HEK293 (cell line): Measurements from ENCODE around the gene LRP1.

ENCODE experiments used
- CTCF ChIA-PET: fragments of 350-600 bp; formaldehyde crosslinking; extraction: SDS; loops from one replicate; lab custom pipeline; 2021; ENCODE audit warnings: antibody characterized with exemption; lab: Yijun Ruan, JAX
- POLR2A ChIA-PET: fragments of 300-600 bp; formaldehyde crosslinking; extraction: SDS; loops from one replicate; lab custom pipeline; 2020; ENCODE audit warnings: antibody characterized with exemption, inconsistent platforms; lab: Yijun Ruan, JAX
- H3K27ac ChIP-seq: fragments of 200-500 bp; sonication (Bioruptor generic); 2 replicates; pipeline ENCODE4 v1.5.1; 2014; ENCODE audit warnings: low read depth, low read length, control low read depth, inconsistent platforms; ENCODE audit errors: extremely low read depth
- H3K36me3 ChIP-seq, 2 experiments: fragments of 200-500 bp in 1 of 2; sonication (Bioruptor generic) in 1 of 2; 1 replicate in 1 of 2; 2 replicates in 1 of 2; pipeline ENCODE4 v1.5.1; 2014 to 2017; ENCODE audit warnings: inconsistent platforms in 2 of 2, low read length in 2 of 2; ENCODE audit not compliant: control insufficient read depth in 2 of 2, insufficient read depth in 1 of 2
- H3K4me1 ChIP-seq: fragments of 200-500 bp; sonication (Bioruptor generic); 2 replicates; pipeline ENCODE4 v1.5.1; 2014; ENCODE audit warnings: mild to moderate bottlenecking, low read length, inconsistent platforms; ENCODE audit not compliant: control insufficient read depth, insufficient read depth
- H3K4me3 ChIP-seq: 2 replicates; pipeline ENCODE4 v1.5.1; 2011; ENCODE audit warnings: low read depth, mild to moderate bottlenecking, control low read depth, low read length, moderate library complexity
- H3K9me3 ChIP-seq: fragments of 200-500 bp; sonication (Bioruptor generic); 2 replicates; pipeline ENCODE4 v1.5.1; 2014; ENCODE audit warnings: low read depth, low read length, inconsistent platforms; ENCODE audit not compliant: control insufficient read depth, insufficient read depth
- EGR2 ChIP-seq: fragments of 450-650 bp; formaldehyde crosslinking; IDR thresholded peaks from 2 replicates; pipeline ENCODE4 v1.5.1; 2016; ENCODE audit warnings: low read depth, missing biosample characterization, missing genetic modification characterization
- GLIS1 ChIP-seq: fragments of 450-650 bp; formaldehyde crosslinking; IDR thresholded peaks from 2 replicates; pipeline ENCODE4 v1.5.1; 2016; ENCODE audit warnings: missing biosample characterization, missing genetic modification characterization
- GLIS2 ChIP-seq: fragments of 450-650 bp; formaldehyde crosslinking; IDR thresholded peaks from 2 replicates; pipeline ENCODE4 v1.5.1; 2016; ENCODE audit warnings: missing biosample characterization, missing genetic modification characterization
- IKZF3 ChIP-seq: fragments of 450-650 bp; IDR thresholded peaks from 2 replicates; pipeline ENCODE4 v1.5.0; 2018; ENCODE audit warnings: missing biosample characterization, mild to moderate bottlenecking, missing genetic modification characterization, moderate library complexity
- KLF16 ChIP-seq: fragments of 450-650 bp; formaldehyde crosslinking; IDR thresholded peaks from 2 replicates; pipeline ENCODE4 v1.5.1; 2017; ENCODE audit warnings: missing biosample characterization, missing genetic modification characterization
- KLF8 ChIP-seq: fragments of 450-650 bp; formaldehyde crosslinking; IDR thresholded peaks from 2 replicates; pipeline ENCODE4 v1.5.1; 2016; ENCODE audit warnings: missing biosample characterization, missing genetic modification characterization
- YY2 ChIP-seq: fragments of 450-650 bp; formaldehyde crosslinking; IDR thresholded peaks from 2 replicates; pipeline ENCODE4 v1.5.1; 2016; ENCODE audit warnings: missing biosample characterization, missing genetic modification characterization
- ZBTB1 ChIP-seq: fragments of 450-650 bp; formaldehyde crosslinking; IDR thresholded peaks from 2 replicates; pipeline ENCODE4 v1.5.1; 2016; ENCODE audit warnings: missing biosample characterization, missing genetic modification characterization
- ZEB2 ChIP-seq: fragments of 450-650 bp; formaldehyde crosslinking; IDR thresholded peaks from 2 replicates; pipeline ENCODE4 v1.5.1; 2016; ENCODE audit warnings: missing biosample characterization, missing genetic modification characterization
- ZNF24 ChIP-seq: fragments of 450-650 bp; formaldehyde crosslinking; IDR thresholded peaks from 2 replicates; pipeline ENCODE4 v1.5.1; 2016; ENCODE audit warnings: missing biosample characterization, missing genetic modification characterization
- ZNF423 ChIP-seq: fragments of 450-650 bp; formaldehyde crosslinking; IDR thresholded peaks from 2 replicates; pipeline ENCODE4 v1.5.1; 2016; ENCODE audit warnings: missing biosample characterization, missing genetic modification characterization
- ZNF48 ChIP-seq: fragments of 450-650 bp; formaldehyde crosslinking; IDR thresholded peaks from 2 replicates; pipeline ENCODE4 v1.5.1; 2016; ENCODE audit warnings: missing biosample characterization, missing genetic modification characterization
- ZNF501 ChIP-seq: fragments of 450-650 bp; formaldehyde crosslinking; IDR thresholded peaks from 2 replicates; pipeline ENCODE4 v1.5.1; 2016; ENCODE audit warnings: missing biosample characterization, missing genetic modification characterization
- ZNF549 ChIP-seq: fragments of 450-650 bp; IDR thresholded peaks from 2 replicates; pipeline ENCODE4 v1.5.1; 2018; ENCODE audit warnings: missing biosample characterization, missing genetic modification characterization, mild to moderate bottlenecking, inconsistent platforms, moderate library complexity
- ZNF561 ChIP-seq: fragments of 450-650 bp; IDR thresholded peaks from 2 replicates; pipeline ENCODE4 v1.5.1; 2018; ENCODE audit warnings: missing biosample characterization, missing genetic modification characterization, borderline replicate concordance
- ZNF610 ChIP-seq: fragments of 450-650 bp; formaldehyde crosslinking; IDR thresholded peaks from 2 replicates; pipeline ENCODE4 v1.5.1; 2016; ENCODE audit warnings: missing biosample characterization, missing genetic modification characterization, borderline replicate concordance
- ZNF623 ChIP-seq: fragments of 450-650 bp; formaldehyde crosslinking; IDR thresholded peaks from 2 replicates; pipeline ENCODE4 v1.5.1; 2016; ENCODE audit warnings: missing biosample characterization, missing genetic modification characterization
- ZNF629 ChIP-seq: fragments of 450-650 bp; formaldehyde crosslinking; IDR thresholded peaks from 2 replicates; pipeline ENCODE4 v1.5.1; 2017; ENCODE audit warnings: missing biosample characterization, missing genetic modification characterization
- ZNF658 ChIP-seq: fragments of 450-650 bp; formaldehyde crosslinking; IDR thresholded peaks from 2 replicates; pipeline ENCODE4; 2016; ENCODE audit warnings: missing biosample characterization, missing genetic modification characterization
- ZNF664 ChIP-seq: fragments of 450-650 bp; formaldehyde crosslinking; IDR thresholded peaks from 2 replicates; pipeline ENCODE4 v1.5.1; 2016; ENCODE audit warnings: missing biosample characterization, missing genetic modification characterization
- ZNF843 ChIP-seq: fragments of 450-650 bp; formaldehyde crosslinking; IDR thresholded peaks from 2 replicates; pipeline ENCODE4 v1.5.1; 2016; ENCODE audit warnings: missing biosample characterization, missing genetic modification characterization
- ZSCAN23 ChIP-seq: fragments of 450-650 bp; formaldehyde crosslinking; IDR thresholded peaks from 2 replicates; pipeline ENCODE4 v1.5.1; 2016; ENCODE audit warnings: missing biosample characterization, missing genetic modification characterization
- ZSCAN30 ChIP-seq: fragments of 450-650 bp; IDR thresholded peaks from 2 replicates; pipeline ENCODE4 v1.5.1; 2018; ENCODE audit warnings: missing biosample characterization, mild to moderate bottlenecking, missing genetic modification characterization, moderate library complexity
- TF ChIP-seq, protein P1 (sequence below): fragments of 450-650 bp; formaldehyde crosslinking; IDR thresholded peaks from 2 replicates; pipeline ENCODE4 v1.5.1; 2017; ENCODE audit warnings: missing biosample characterization, missing genetic modification characterization
- TF ChIP-seq, protein P2 (sequence below): fragments of 450-650 bp; formaldehyde crosslinking; IDR thresholded peaks from 2 replicates; pipeline ENCODE4 v1.5.1; 2017; ENCODE audit warnings: missing biosample characterization, mild to moderate bottlenecking, missing genetic modification characterization, moderate library complexity
- TF ChIP-seq, protein P3 (sequence below): fragments of 450-650 bp; formaldehyde crosslinking; optimal IDR thresholded peaks from 2 replicates; pipeline ENCODE3; 2016; ENCODE audit warnings: missing biosample characterization, mild to moderate bottlenecking, missing genetic modification characterization
- TF ChIP-seq, protein P4 (sequence below): fragments of 450-650 bp; formaldehyde crosslinking; IDR thresholded peaks from 2 replicates; pipeline ENCODE4 v1.5.1; 2016; ENCODE audit warnings: missing biosample characterization, missing genetic modification characterization
- TF ChIP-seq, protein P5 (sequence below): fragments of 450-650 bp; formaldehyde crosslinking; IDR thresholded peaks from 2 replicates; pipeline ENCODE4 v1.5.1; 2016; ENCODE audit warnings: missing biosample characterization, missing genetic modification characterization

Gene LRP1

DNA sequence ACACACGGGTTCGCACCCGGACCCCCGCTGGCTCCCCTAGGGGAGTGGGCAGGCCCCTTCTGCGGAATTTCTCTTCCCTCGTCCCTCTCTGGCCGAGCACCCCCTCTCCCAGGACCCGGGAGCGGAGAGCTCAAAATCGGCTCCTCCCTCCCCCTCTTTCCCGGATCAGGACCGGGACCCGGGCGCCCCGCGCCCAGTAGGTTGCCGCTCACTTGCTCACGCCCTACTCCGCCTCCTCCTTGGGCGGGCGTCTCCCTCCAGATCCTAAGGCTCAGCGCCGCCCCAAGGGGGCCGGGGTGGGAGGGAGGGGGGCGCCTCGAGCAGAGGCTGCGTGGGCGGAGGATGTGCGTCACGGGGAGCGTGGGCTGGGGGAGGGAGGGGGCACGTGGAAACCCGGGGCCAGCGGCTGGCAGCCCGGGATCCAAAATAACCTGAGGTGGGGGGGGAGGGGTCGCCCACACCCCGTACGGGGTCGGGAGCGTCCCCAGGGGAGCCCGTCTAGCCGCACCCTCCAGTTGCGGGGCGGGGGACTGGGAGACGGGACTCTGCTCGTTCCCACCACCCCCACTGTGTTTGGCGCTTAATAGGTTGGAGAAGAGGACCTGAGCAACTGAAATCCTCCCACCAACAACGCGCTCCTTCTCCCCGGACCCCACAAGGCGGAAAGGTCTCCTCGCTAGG is 41.1 kb upstream of the LRP1 start:
- Histone ChIP-seq H3K9me3 (no peaks in the 10 kb centered on the region), H3K4me3 (peak overlapping the region; percentile 55), H3K4me1 (peaks cover 12% of the 10 kb centered on the region), H3K36me3 (peaks cover 0 to 16% of the 10 kb centered on the region in 2 experiments; a peak in 1 of 3 replicates), H3K27ac (peak overlapping the region; percentile 86)
- ChIA-PET CTCF (interaction anchor here (1.0 to 1.6 kb wide), 2 partner anchors 25 to 27 kb away, joined by 3 to 5 read pairs; partner anchors contain the start of gene STAT6), POLR2A (interaction anchor here (0.6 to 4.5 kb wide), 7 partner anchors 8 to 330 kb away, joined by 3 to 53 read pairs (median 6); partner anchors contain the start of genes LRP1, NEMP1 and STAT6)
- TF ChIP-seq, protein P1, sequence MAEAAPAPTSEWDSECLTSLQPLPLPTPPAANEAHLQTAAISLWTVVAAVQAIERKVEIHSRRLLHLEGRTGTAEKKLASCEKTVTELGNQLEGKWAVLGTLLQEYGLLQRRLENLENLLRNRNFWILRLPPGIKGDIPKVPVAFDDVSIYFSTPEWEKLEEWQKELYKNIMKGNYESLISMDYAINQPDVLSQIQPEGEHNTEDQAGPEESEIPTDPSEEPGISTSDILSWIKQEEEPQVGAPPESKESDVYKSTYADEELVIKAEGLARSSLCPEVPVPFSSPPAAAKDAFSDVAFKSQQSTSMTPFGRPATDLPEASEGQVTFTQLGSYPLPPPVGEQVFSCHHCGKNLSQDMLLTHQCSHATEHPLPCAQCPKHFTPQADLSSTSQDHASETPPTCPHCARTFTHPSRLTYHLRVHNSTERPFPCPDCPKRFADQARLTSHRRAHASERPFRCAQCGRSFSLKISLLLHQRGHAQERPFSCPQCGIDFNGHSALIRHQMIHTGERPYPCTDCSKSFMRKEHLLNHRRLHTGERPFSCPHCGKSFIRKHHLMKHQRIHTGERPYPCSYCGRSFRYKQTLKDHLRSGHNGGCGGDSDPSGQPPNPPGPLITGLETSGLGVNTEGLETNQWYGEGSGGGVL (tag by site-specific recombination), result peak; percentile 74
- TF ChIP-seq ZNF843 (tag by site-specific recombination), result peak; percentile 33; the same call in 1 of the 2 replicates
- TF ChIP-seq ZNF48 (tag by site-specific recombination), result no peak
- TF ChIP-seq EGR2, result peak; percentile 42
- TF ChIP-seq, protein P2, sequence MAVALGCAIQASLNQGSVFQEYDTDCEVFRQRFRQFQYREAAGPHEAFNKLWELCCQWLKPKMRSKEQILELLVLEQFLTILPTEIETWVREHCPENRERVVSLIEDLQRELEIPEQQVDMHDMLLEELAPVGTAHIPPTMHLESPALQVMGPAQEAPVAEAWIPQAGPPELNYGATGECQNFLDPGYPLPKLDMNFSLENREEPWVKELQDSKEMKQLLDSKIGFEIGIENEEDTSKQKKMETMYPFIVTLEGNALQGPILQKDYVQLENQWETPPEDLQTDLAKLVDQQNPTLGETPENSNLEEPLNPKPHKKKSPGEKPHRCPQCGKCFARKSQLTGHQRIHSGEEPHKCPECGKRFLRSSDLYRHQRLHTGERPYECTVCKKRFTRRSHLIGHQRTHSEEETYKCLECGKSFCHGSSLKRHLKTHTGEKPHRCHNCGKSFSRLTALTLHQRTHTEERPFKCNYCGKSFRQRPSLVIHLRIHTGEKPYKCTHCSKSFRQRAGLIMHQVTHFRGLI (tag by site-specific recombination), result 0 out of 2 replicates have a peak, but pooled peaks have one; percentile 24
- TF ChIP-seq ZNF501 (tag by site-specific recombination), result 0 out of 2 replicates have a peak, but pooled peaks have one; percentile 42
- TF ChIP-seq, protein P3, sequence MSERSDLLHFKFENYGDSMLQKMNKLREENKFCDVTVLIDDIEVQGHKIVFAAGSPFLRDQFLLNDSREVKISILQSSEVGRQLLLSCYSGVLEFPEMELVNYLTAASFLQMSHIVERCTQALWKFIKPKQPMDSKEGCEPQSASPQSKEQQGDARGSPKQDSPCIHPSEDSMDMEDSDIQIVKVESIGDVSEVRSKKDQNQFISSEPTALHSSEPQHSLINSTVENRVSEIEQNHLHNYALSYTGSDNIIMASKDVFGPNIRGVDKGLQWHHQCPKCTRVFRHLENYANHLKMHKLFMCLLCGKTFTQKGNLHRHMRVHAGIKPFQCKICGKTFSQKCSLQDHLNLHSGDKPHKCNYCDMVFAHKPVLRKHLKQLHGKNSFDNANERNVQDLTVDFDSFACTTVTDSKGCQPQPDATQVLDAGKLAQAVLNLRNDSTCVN (tag by site-specific recombination), result peak; percentile 37
- TF ChIP-seq, protein P4, sequence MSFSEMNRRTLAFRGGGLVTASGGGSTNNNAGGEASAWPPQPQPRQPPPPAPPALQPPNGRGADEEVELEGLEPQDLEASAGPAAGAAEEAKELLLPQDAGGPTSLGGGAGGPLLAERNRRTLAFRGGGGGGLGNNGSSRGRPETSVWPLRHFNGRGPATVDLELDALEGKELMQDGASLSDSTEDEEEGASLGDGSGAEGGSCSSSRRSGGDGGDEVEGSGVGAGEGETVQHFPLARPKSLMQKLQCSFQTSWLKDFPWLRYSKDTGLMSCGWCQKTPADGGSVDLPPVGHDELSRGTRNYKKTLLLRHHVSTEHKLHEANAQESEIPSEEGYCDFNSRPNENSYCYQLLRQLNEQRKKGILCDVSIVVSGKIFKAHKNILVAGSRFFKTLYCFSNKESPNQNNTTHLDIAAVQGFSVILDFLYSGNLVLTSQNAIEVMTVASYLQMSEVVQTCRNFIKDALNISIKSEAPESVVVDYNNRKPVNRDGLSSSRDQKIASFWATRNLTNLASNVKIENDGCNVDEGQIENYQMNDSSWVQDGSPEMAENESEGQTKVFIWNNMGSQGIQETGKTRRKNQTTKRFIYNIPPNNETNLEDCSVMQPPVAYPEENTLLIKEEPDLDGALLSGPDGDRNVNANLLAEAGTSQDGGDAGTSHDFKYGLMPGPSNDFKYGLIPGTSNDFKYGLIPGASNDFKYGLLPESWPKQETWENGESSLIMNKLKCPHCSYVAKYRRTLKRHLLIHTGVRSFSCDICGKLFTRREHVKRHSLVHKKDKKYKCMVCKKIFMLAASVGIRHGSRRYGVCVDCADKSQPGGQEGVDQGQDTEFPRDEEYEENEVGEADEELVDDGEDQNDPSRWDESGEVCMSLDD (tag by site-specific recombination), result 0 out of 2 replicates have a peak, but pooled peaks have one; percentile 9
- TF ChIP-seq YY2 (tag by site-specific recombination), result no peak
- TF ChIP-seq ZNF629 (tag by site-specific recombination), result no peak
- TF ChIP-seq ZNF664 (tag by site-specific recombination), result no peak
- TF ChIP-seq ZNF658 (tag by site-specific recombination), result no peak
- 0 out of 2 replicates have a peak, but pooled peaks have one; percentile 33 for TF ChIP-seq ZSCAN30 (tag by site-specific recombination)
- 0 out of 2 replicates have a peak, but pooled peaks have one; percentile 32 for TF ChIP-seq ZSCAN23
- TF ChIP-seq GLIS1 (tag by site-specific recombination), result peak; percentile 55; the same call in 1 of the 2 replicates
- TF ChIP-seq ZEB2 (tag by site-specific recombination), result peak; percentile 35; the same call in 1 of the 2 replicates
- no peak for TF ChIP-seq ZNF549 (tag by site-specific recombination)
- peak; percentile 63 for TF ChIP-seq GLIS2 (tag by site-specific recombination)
- TF ChIP-seq KLF8 (tag by site-specific recombination), result peak; percentile 72
- TF ChIP-seq IKZF3, result peak; percentile 72
- TF ChIP-seq ZNF623 (tag by site-specific recombination), result no peak
- 0 out of 2 replicates have a peak, but pooled peaks have one; percentile 25 for TF ChIP-seq ZNF561
- TF ChIP-seq, protein P5, sequence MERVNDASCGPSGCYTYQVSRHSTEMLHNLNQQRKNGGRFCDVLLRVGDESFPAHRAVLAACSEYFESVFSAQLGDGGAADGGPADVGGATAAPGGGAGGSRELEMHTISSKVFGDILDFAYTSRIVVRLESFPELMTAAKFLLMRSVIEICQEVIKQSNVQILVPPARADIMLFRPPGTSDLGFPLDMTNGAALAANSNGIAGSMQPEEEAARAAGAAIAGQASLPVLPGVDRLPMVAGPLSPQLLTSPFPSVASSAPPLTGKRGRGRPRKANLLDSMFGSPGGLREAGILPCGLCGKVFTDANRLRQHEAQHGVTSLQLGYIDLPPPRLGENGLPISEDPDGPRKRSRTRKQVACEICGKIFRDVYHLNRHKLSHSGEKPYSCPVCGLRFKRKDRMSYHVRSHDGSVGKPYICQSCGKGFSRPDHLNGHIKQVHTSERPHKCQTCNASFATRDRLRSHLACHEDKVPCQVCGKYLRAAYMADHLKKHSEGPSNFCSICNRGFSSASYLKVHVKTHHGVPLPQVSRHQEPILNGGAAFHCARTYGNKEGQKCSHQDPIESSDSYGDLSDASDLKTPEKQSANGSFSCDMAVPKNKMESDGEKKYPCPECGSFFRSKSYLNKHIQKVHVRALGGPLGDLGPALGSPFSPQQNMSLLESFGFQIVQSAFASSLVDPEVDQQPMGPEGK (tag by site-specific recombination), result peak; percentile 22; the same call in 1 of the 2 replicates
- TF ChIP-seq ZNF610 (tag by site-specific recombination), result peak; percentile 86; the same call in 1 of the 2 replicates
- TF ChIP-seq ZBTB1 (tag by site-specific recombination), result no peak
- TF ChIP-seq ZNF24 (tag by site-specific recombination), result peak; percentile 43; the same call in 1 of the 2 replicates
- TF ChIP-seq KLF16 (tag by site-specific recombination), result 0 out of 2 replicates have a peak, but pooled peaks have one; percentile 5
- TF ChIP-seq ZNF423, result peak; percentile 73; the same call in 1 of the 2 replicates
